Effector memory CD4-positive, alpha-beta T cell (primary cell): ENCODE data around the gene CALHM4.

Experiments
- DNase-seq, 3 donors: peaks; one replicate each; pipeline ENCODE4 v3.0.0-alpha.2; 2020
- H3K27ac ChIP-seq: 2 replicates; pipeline ENCODE4 v1.7.0; 2013; ENCODE audit warnings: mild to moderate bottlenecking, low read length, moderate library complexity; ENCODE audit not compliant: insufficient read depth, poor library complexity, severe bottlenecking
- H3K27me3 ChIP-seq: replicated peaks from 2 replicates; pipeline ENCODE4 v1.7.0; 2013; ENCODE audit warnings: mild to moderate bottlenecking, low read length; ENCODE audit not compliant: insufficient read depth, control insufficient read depth, poor library complexity, severe bottlenecking
- H3K36me3 ChIP-seq: 2 replicates; pipeline ENCODE4 v1.7.0; 2013; ENCODE audit warnings: mild to moderate bottlenecking, low read length, moderate library complexity; ENCODE audit not compliant: control insufficient read depth, insufficient read depth
- H3K4me1 ChIP-seq: 2 replicates; pipeline ENCODE4 v1.7.0; 2013; ENCODE audit warnings: low read length, mild to moderate bottlenecking; ENCODE audit not compliant: control insufficient read depth, insufficient read depth, poor library complexity, severe bottlenecking
- H3K4me3 ChIP-seq: 2 replicates; pipeline ENCODE4 v1.7.0; 2013; ENCODE audit warnings: low read length, low read depth, mild to moderate bottlenecking; ENCODE audit not compliant: insufficient read depth, poor library complexity, severe bottlenecking
- H3K9me3 ChIP-seq: 2 replicates; pipeline ENCODE4 v1.7.0; 2013; ENCODE audit warnings: mild to moderate bottlenecking, low read length, moderate library complexity; ENCODE audit not compliant: control insufficient read depth

Gene CALHM4

GRCh38 chr6:116535109-116535508 is 18.4 kb upstream of the CALHM4 start:
- H3K27me3 ChIP-seq: peaks cover 3% of the 10 kb centered on the region
- no peaks in the 10 kb centered on the region for H3K4me1 ChIP-seq
- H3K27ac ChIP-seq: no peak overlapping the region
- no peaks in the 10 kb centered on the region for H3K9me3 ChIP-seq
- H3K4me3 ChIP-seq: no peak overlapping the region
- DNase-seq: no peak
- H3K36me3 ChIP-seq: no peaks in the 10 kb centered on the region

- no peak overlapping the region for H3K27ac ChIP-seq
- no peaks in the 10 kb centered on the region for H3K36me3 ChIP-seq
- H3K9me3 ChIP-seq: no peaks in the 10 kb centered on the region
- H3K27me3 ChIP-seq: no peaks in the 10 kb centered on the region
- H3K4me3 ChIP-seq: no peak overlapping the region
- no peak for DNase-seq
- no peaks in the 10 kb centered on the region for H3K4me1 ChIP-seq
Observed at GRCh38 chr6:116536216-116536621, 17.3 kb upstream of the CALHM4 start.

- Histone ChIP-seq H3K4me1 (no peaks in the 10 kb centered on the region), H3K36me3 (no peaks in the 10 kb centered on the region), H3K27ac (no peak overlapping the region), H3K9me3 (no peaks in the 10 kb centered on the region), H3K4me3 (no peak overlapping the region), H3K27me3 (no peaks in the 10 kb centered on the region)
- DNase-seq: no peak
Observed at GRCh38 chr6:116542426-116542825, 11.1 kb upstream of the CALHM4 start.

DNA sequence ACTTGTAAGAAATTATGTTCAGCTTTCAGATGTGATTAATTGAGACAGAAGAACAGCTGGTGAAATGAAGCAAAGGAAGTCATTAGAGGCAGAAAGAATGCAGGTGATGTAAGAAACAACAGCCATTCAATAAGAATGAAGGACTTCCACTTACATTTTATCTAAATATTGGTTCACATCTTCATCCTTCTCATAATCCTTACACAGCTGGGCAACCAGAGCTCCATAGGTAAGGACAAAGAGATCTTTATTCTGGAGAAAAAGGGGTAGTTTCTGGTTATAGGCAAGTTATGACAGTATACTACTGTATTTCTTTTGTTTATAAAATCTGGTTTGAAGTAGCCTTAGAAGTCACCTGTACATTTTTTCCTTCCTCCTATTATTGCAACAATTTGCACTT is 10.4 kb upstream of the CALHM4 start:
- Histone ChIP-seq H3K4me3 (no peak overlapping the region), H3K27ac (no peak overlapping the region), H3K4me1 (no peaks in the 10 kb centered on the region), H3K36me3 (no peaks in the 10 kb centered on the region), H3K27me3 (no peaks in the 10 kb centered on the region), H3K9me3 (no peaks in the 10 kb centered on the region)
- DNase-seq: no peak

DNA sequence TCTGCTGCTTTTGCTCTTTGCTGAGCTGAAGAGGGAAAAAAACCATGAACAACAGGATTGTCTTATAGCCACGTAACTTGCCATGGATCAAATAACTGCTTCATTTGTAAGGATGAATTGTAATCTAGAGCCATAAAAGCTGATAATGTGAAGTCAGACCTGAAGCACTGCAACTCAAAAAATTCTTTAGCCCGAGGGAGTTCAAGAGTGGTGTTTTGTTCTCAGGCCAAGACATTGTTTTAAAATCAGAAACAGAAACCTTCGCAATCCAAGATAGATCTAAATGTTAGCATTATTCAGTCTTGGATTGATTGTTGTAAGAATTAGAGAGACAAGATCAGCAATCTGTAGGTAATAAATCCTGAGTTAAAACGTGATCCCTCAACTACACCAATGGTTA is 7.9 kb upstream of the CALHM4 start, which contains the start of gene TRAPPC3L:
Gene TRAPPC3L, minus strand, starts transcription at position 34 of the 400 bp plus-strand sequence. CDS start 170 bp downstream, outside the sequence.
- H3K36me3 ChIP-seq: no peaks in the 10 kb centered on the region
- no peaks in the 10 kb centered on the region for H3K27me3 ChIP-seq
- no peaks in the 10 kb centered on the region for H3K9me3 ChIP-seq
- DNase-seq: no peak
- no peak within 1 kb of the TSS for H3K4me3 ChIP-seq
- H3K27ac ChIP-seq: no peak within 1 kb of the TSS
- H3K4me1 ChIP-seq: no peaks in the 10 kb centered on the region

DNA sequence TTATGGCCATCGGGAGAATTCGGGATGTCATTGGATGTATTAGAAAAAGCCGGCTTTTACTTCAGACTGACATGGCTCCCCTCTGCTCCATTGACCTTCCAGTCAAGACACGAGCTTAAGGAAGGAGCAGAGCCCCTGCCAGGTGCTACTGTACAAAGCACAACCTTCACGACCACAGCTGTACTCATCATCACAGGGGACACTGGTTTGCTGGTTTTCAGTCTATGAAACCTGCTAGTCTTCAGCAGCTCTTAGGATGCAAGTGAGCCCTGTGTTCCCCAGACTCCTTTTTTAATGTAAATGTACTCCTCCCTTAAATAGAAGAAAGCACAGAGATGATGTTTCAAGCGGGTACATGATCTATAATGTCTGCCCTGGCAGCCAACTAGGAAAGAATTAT is 6.2 kb upstream of the CALHM4 start:
- no peak overlapping the region for H3K4me3 ChIP-seq
- DNase-seq: no peak
- no peaks in the 10 kb centered on the region for H3K4me1 ChIP-seq
- no peaks in the 10 kb centered on the region for H3K36me3 ChIP-seq
- H3K27ac ChIP-seq: no peak overlapping the region
- no peaks in the 10 kb centered on the region for H3K27me3 ChIP-seq
- H3K9me3 ChIP-seq: no peaks in the 10 kb centered on the region

DNA sequence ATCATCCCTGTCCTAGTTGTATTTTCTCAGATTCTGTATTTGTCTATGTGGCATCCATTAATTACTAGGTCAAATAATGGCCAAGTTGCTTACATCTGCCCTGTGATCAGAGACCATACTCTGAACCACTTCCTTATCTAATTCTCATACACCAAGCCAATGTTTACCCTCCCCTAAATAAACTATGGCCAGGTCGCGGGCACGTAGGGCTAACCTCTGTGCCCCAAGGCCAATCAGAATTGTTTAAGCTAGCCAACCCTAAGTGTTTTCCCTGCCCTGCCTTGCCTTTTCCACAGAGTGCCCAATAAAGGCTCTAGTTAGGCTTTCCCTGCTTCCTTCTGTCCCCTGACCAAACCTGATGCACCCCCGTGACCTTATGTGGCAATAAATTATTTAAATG is 2.8 kb upstream of the CALHM4 start:
- no peak for DNase-seq
- Histone ChIP-seq H3K36me3 (no peaks in the 10 kb centered on the region), H3K4me3 (no peak overlapping the region), H3K9me3 (no peaks in the 10 kb centered on the region), H3K27me3 (no peaks in the 10 kb centered on the region), H3K27ac (no peak overlapping the region), H3K4me1 (no peaks in the 10 kb centered on the region)

DNA sequence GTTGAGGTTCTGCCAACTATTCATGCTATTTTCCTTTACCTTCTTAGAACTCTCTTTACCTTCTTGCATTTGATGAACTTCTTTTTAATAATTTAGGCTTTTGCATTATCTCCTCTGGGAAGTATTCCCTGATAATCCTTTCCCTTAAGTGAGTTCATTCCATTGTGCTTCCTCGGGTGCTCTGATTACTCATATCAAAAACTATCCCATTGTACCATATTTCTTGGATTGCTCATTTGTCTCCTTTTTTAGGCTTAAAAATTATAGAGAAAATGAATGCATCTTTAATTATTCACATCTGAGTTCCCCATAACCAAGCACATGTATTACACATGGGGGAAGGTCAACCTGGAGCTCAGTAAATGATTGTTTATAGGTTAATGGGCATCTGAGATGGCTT is 2.5 kb downstream of the CALHM4 start:
- Histone ChIP-seq H3K27me3 (no peaks in the 10 kb centered on the region), H3K4me3 (no peak overlapping the region), H3K4me1 (no peaks in the 10 kb centered on the region), H3K9me3 (no peaks in the 10 kb centered on the region), H3K36me3 (no peaks in the 10 kb centered on the region), H3K27ac (no peak overlapping the region)
- DNase-seq: no peak

- Histone ChIP-seq H3K4me3 (no peak overlapping the region), H3K9me3 (no peaks in the 10 kb centered on the region), H3K27ac (no peak overlapping the region), H3K36me3 (no peaks in the 10 kb centered on the region), H3K27me3 (no peaks in the 10 kb centered on the region), H3K4me1 (no peaks in the 10 kb centered on the region)
- DNase-seq: no peak
Observed at GRCh38 chr6:116556814-116557415, 3.4 kb downstream of the CALHM4 start.

- no peaks in the 10 kb centered on the region for H3K36me3 ChIP-seq
- no peaks in the 10 kb centered on the region for H3K4me1 ChIP-seq
- DNase-seq: no peak
- H3K27me3 ChIP-seq: no peaks in the 10 kb centered on the region
- H3K9me3 ChIP-seq: no peaks in the 10 kb centered on the region
- H3K4me3 ChIP-seq: no peak overlapping the region
- no peak overlapping the region for H3K27ac ChIP-seq
Observed at GRCh38 chr6:116557893-116558292, 4.3 kb downstream of the CALHM4 start.
